Sigmoid colon (tissue), 7 donors: ENCODE results near the gene ABCA2. TPM values are rescaled to one million over a fixed set of nuclear protein-coding genes. Genes with fewer than 3 reads are reported as not detected.
A peak's percentile ranks its signal among the peaks of the same experiment; 100 is the strongest.

Experiments used
- DNase-seq: peaks from one replicate; pipeline ENCODE4 v3.0.0-alpha.2; 2019
- H3K27ac ChIP-seq, 4 donors: fragments of 200-600 bp; sonication (generic); one replicate each; pipeline ENCODE4 v1.5.1; 2016 to 2019; ENCODE audit warnings: mild to moderate bottlenecking in 1 of 4
- H3K27me3 ChIP-seq, 3 donors: fragments of 200-600 bp; sonication (generic); one replicate each; pipeline ENCODE4 v1.5.1; 2019; ENCODE audit warnings: mild to moderate bottlenecking in 1 of 3
- H3K36me3 ChIP-seq, 4 donors: fragments of 200-600 bp; sonication (generic); one replicate each; pipeline ENCODE4 v1.5.1; 2016 to 2019
- H3K4me1 ChIP-seq, 4 donors: fragments of 200-600 bp; sonication (generic); one replicate each; pipeline ENCODE4 v1.5.1; 2017 to 2019
- H3K4me3 ChIP-seq, 4 donors: fragments of 200-600 bp; sonication (generic); one replicate each; pipeline ENCODE4 v1.5.1; 2017 to 2019; ENCODE audit warnings: mild to moderate bottlenecking in 2 of 4, moderate library complexity in 1 of 4
- H3K9me3 ChIP-seq, 4 donors: fragments of 200-600 bp in 3 of 4; sonication (generic) in 3 of 4; one replicate each; pipeline versions ENCODE4 v1.5.1 to v1.6.1; 2013 to 2019
- CTCF ChIP-seq, 4 experiments: fragments of 450-650 bp in 3 of 4; fragments of 200-600 bp in 1 of 4; IDR thresholded peaks; one replicate each; pipeline ENCODE4 v1.5.1; 2016 to 2019; ENCODE audit warnings: antibody characterized with exemption in 4 of 4, mild to moderate bottlenecking in 3 of 4, moderate library complexity in 2 of 4
- EP300 ChIP-seq, 4 donors: sonication (generic); formaldehyde crosslinking; IDR thresholded peaks; one replicate each; pipeline ENCODE4 v1.6.1; 2017; ENCODE audit warnings: antibody characterized with exemption in 4 of 4
- POLR2A ChIP-seq, 2 donors: fragments of 450-650 bp; IDR thresholded peaks; one replicate each; pipeline ENCODE4 v1.6.1; 2016; ENCODE audit warnings: antibody characterized with exemption in 2 of 2, mild to moderate bottlenecking in 2 of 2, moderate library complexity in 2 of 2
- POLR2AphosphoS5 ChIP-seq, 4 donors: sonication (generic); formaldehyde crosslinking; IDR thresholded peaks; one replicate each; pipeline ENCODE4 v1.6.1; 2017; ENCODE audit warnings: antibody characterized with exemption in 4 of 4
- WGBS, 2 donors: extraction: QIAGEN DNeasy Blood & Tissue Kit; methylation state at CpG; one replicate each; pipeline ENCODE4 v1.1.7; 2013; 5-methylcytosine and 5-hydroxymethylcytosine counted together
- intact Hi-C: fragments of 100-400 bp; cut with DNase I; formaldehyde crosslinking; loops from one replicate; pipeline ENCODE4 v1.15.1; 2023
- polyA plus RNA-seq, 3 donors: library from polyadenylated mRNA; stranded (reverse); fragments of 200-250 nt; gene quantifications; one replicate each; pipeline ENCODE4 v1.2.3, GENCODE V29; 2013
- total RNA-seq, 4 donors: library from RNA; depleted of rRNA; stranded (reverse); fragments of >200 nt; gene quantifications; one replicate each; pipeline ENCODE4 v1.1.0, GENCODE V29; 2016
- donor health status: healthy with polysubstance abuse.
- donor health status: Bipolar disorder and iron deficiency.
- donor health status: healthy.

ABCA2 gene
- total and polyA plus RNA-seq, 7 donors = 6.0 to 28.6 (median 12.5) TPM

GRCh38 chr9:137042751-137043727 is 15.0 kb upstream of the ABCA2 start:
- H3K4me1 ChIP-seq = peaks cover 0 to 31% (median 28%) of the 10 kb centered on the region in 4 donors
- H3K4me3 ChIP-seq = peak overlapping the region in 1 of 4 donors; percentile 2
- TF ChIP-seq POLR2AphosphoS5 (IDR thresholded peaks at IDR 0.05) (peak in 1 of 4 donors; percentile 8), POLR2A (IDR thresholded peaks at IDR 0.05) (no peak), EP300 (IDR thresholded peaks at IDR 0.05) (no peak), CTCF (IDR thresholded peaks at IDR 0.05) (no peak)
- 80 to 83% methylated on average over 36 of the region's 36 CpGs for WGBS, 2 donors
- H3K27ac ChIP-seq = peak overlapping the region; percentile 28 to 72 (median 47)
- H3K27me3 ChIP-seq = peaks cover 6 to 13% (median 11%) of the 10 kb centered on the region in 3 donors
- DNase-seq = no peak
- H3K9me3 ChIP-seq = no peaks in the 10 kb centered on the region
- intact Hi-C loops = no loop called here
- H3K36me3 ChIP-seq = peaks cover 0 to 26% (median 16%) of the 10 kb centered on the region in 4 donors

- no peak for DNase-seq
- no peak overlapping the region for H3K4me3 ChIP-seq
Measured at GRCh38 chr9:137041124-137041523, 13.1 kb upstream of the ABCA2 start.

GRCh38 chr9:137040568-137040967 is 12.5 kb upstream of the ABCA2 start:
- peak overlapping the region in 2 of 4 donors; percentile 14 for H3K27ac ChIP-seq
- no peak overlapping the region for H3K4me3 ChIP-seq
- peaks cover 0 to 26% (median 16%) of the 10 kb centered on the region in 4 donors for H3K36me3 ChIP-seq
- intact Hi-C loops = no loop called here
- H3K9me3 ChIP-seq = no peaks in the 10 kb centered on the region
- no peak for TF ChIP-seq POLR2AphosphoS5 (IDR thresholded peaks at IDR 0.05)
- TF ChIP-seq POLR2A (IDR thresholded peaks at IDR 0.05) = no peak
- peaks cover 0 to 22% (median 19%) of the 10 kb centered on the region in 4 donors for H3K4me1 ChIP-seq
- 87 to 89% methylated on average over 23 of the region's 23 CpGs for WGBS, 2 donors
- DNase-seq = no peak
- no peaks in the 10 kb centered on the region for H3K27me3 ChIP-seq

More at GRCh38 chr9:137041124-137041523, 13.1 kb upstream of the ABCA2 start:
- Histone ChIP-seq H3K27me3 (no peaks in the 10 kb centered on the region), H3K27ac (peak overlapping the region in 2 of 4 donors; percentile 14 to 27), H3K9me3 (no peaks in the 10 kb centered on the region), H3K36me3 (peaks cover 0 to 26% (median 16%) of the 10 kb centered on the region in 4 donors), H3K4me1 (peaks cover 0 to 23% (median 21%) of the 10 kb centered on the region in 4 donors)
- WGBS, 2 donors = 72 to 75% methylated on average over 16 of the region's 16 CpGs
- intact Hi-C loops = no loop called here
- TF ChIP-seq EP300 (IDR thresholded peaks at IDR 0.05) = no peak
- TF ChIP-seq CTCF (IDR thresholded peaks at IDR 0.05) = no peak
- no peak for TF ChIP-seq POLR2AphosphoS5 (IDR thresholded peaks at IDR 0.05)

GRCh38 chr9:137039611-137040366 is 11.8 kb upstream of the ABCA2 start:
- Histone ChIP-seq H3K4me3 (no peak overlapping the region), H3K27me3 (peaks cover 0 to 3% (median 0%) of the 10 kb centered on the region in 3 donors), H3K4me1 (peaks cover 0 to 23% (median 19%) of the 10 kb centered on the region in 4 donors), H3K27ac (no peak overlapping the region), H3K9me3 (no peaks in the 10 kb centered on the region), H3K36me3 (peaks cover 0 to 26% (median 16%) of the 10 kb centered on the region in 4 donors)
- TF ChIP-seq POLR2A (IDR thresholded peaks at IDR 0.05) (no peak), POLR2AphosphoS5 (IDR thresholded peaks at IDR 0.05) (no peak), EP300 (IDR thresholded peaks at IDR 0.05) (no peak), CTCF (IDR thresholded peaks at IDR 0.05) (no peak)
- WGBS, 2 donors = 90 to 92% methylated on average over 32 of the region's 32 CpGs
- no peak for DNase-seq
- intact Hi-C loops = loop anchor here (10.0 kb wide), 1 partner anchor 195 kb away; the partner anchor contains the start of genes AJM1 and PHPT1
